AG08396 (cell line): ENCODE measurements around the gene SGIP1.
"Not testable (repeated sequence)": the region's sequence is repeated elsewhere in the genome, so short reads cannot be mapped to it uniquely, and the experiment has no call there.

ENCODE experiments used
- DNase-seq: peaks from one replicate; pipeline ENCODE4 v3.0.0; 2012; ENCODE audit warnings: low spot score, mixed read lengths

Gene SGIP1

GRCh38 chr1:66770240-66770639 is 236.3 kb downstream of the SGIP1 start:
- DNase-seq = no peak

GRCh38 chr1:66770694-66771093 is 236.7 kb downstream of the SGIP1 start:
- no peak for DNase-seq

GRCh38 chr1:66773227-66773626 is 239.3 kb downstream of the SGIP1 start:
- no peak for DNase-seq

- no peak for DNase-seq
Observed at GRCh38 chr1:66774438-66774837, 240.5 kb downstream of the SGIP1 start.

GRCh38 chr1:66775646-66776045 is 241.7 kb downstream of the SGIP1 start:
- no peak for DNase-seq

- DNase-seq = no peak
Observed at GRCh38 chr1:66777831-66778230, 243.9 kb downstream of the SGIP1 start.

GRCh38 chr1:66778266-66778665 is 244.3 kb downstream of the SGIP1 start:
- DNase-seq = no peak

GRCh38 chr1:66778969-66779368 is 245.0 kb downstream of the SGIP1 start:
- no peak for DNase-seq

- DNase-seq = no peak
Observed at GRCh38 chr1:66779475-66780078, 245.6 kb downstream of the SGIP1 start.

- DNase-seq = not testable (repeated sequence)
Observed at GRCh38 chr1:66785800-66786199, 251.8 kb downstream of the SGIP1 start.

GRCh38 chr1:66787641-66788040 is 253.7 kb downstream of the SGIP1 start:
- no peak for DNase-seq

- no peak for DNase-seq
Observed at GRCh38 chr1:66788231-66788939, 254.4 kb downstream of the SGIP1 start.

- no peak for DNase-seq
Observed at GRCh38 chr1:66791621-66792610, 258.0 kb downstream of the SGIP1 start.

- DNase-seq = not testable (repeated sequence)
Observed at GRCh38 chr1:66795839-66796238, 261.9 kb downstream of the SGIP1 start.
